HepG2 (cell line): ENCODE results near the gene FCHO2. TPM values are rescaled to one million over a fixed set of nuclear protein-coding genes. Genes with fewer than 3 reads are reported as not detected.

Source experiments
- ATAC-seq: fragments of 200-7000 bp; cut with Tn5 transposase; 3 replicates; pipeline ENCODE4 v1.9.1; 2020; ENCODE audit warnings: mild to moderate bottlenecking, moderate library complexity
- BruUV-seq: library from RNA; stranded (reverse); fragments of 400-500 nt; replicated peaks from 2 replicates; lab custom pipeline; 2021; lab: Mats Ljungman, UMichigan
- CTCF ChIA-PET: fragments of 300-600 bp; formaldehyde crosslinking; extraction: SDS; loops from one replicate; lab custom pipeline; 2021; ENCODE audit warnings: low total read pairs, inconsistent platforms, low intra/inter-chr PET ratio; lab: Yijun Ruan, JAX
- POLR2A ChIA-PET: fragments of 350-600 bp; sonication (Branson Sonifier 250); formaldehyde crosslinking; loops from one replicate; lab custom pipeline; 2020; ENCODE audit warnings: antibody characterized with exemption, inconsistent platforms; lab: Yijun Ruan, JAX
- DNase-seq: peaks from one replicate; pipeline ENCODE4 v3.0.0-alpha.2; 2015; ENCODE audit warnings: low spot score
- FAIRE-seq: peaks from 3 replicates; lab custom pipeline; 2011; peaks lifted over from hg19 to GRCh38; lab: Jason Lieb, UNC
- H2AFZ ChIP-seq: one replicate; pipeline ENCODE4 v1.6.1; 2011; ENCODE audit warnings: low read length, inconsistent platforms
- H3K27ac ChIP-seq: fragments of 300-600 bp; 3 replicates; pipeline ENCODE4 v1.8.0; 2011; ENCODE audit warnings: mixed run types, mild to moderate bottlenecking, mixed read lengths, low read length, inconsistent platforms; ENCODE audit not compliant: insufficient read depth; ENCODE audit errors: extremely low read length
- H3K27me3 ChIP-seq, 2 experiments: fragments of 200-600 bp in 1 of 2; 2 replicates in 1 of 2; 3 replicates in 1 of 2; pipeline versions ENCODE4 v1.6.0 to v1.8.0; 2011; ENCODE audit warnings: low read length in 2 of 2, mild to moderate bottlenecking in 2 of 2, moderate library complexity in 2 of 2, inconsistent platforms in 1 of 2; ENCODE audit not compliant: insufficient read depth in 2 of 2, control insufficient read depth in 1 of 2
- H3K36me3 ChIP-seq, 2 experiments: fragments of 200-600 bp in 1 of 2; replicated peaks in 1 of 2; 2 replicates in 1 of 2; 3 replicates in 1 of 2; pipeline versions ENCODE4 v1.5.1 to v1.8.0; 2011; ENCODE audit warnings: low read length in 2 of 2, inconsistent platforms in 1 of 2; ENCODE audit not compliant: insufficient read depth in 2 of 2, control insufficient read depth in 1 of 2
- H3K4me1 ChIP-seq: 2 replicates; pipeline ENCODE4 v1.5.1; 2012; ENCODE audit warnings: low read length, inconsistent platforms; ENCODE audit not compliant: insufficient read depth
- H3K4me2 ChIP-seq: 2 replicates; pipeline ENCODE4 v1.6.0; 2011; ENCODE audit warnings: low read depth, low read length, inconsistent platforms
- H3K4me3 ChIP-seq, 3 experiments: fragments of 200-600 bp in 1 of 3; sonication (generic), shearing (Covaris generic) in 1 of 3; replicated peaks in 1 of 3; 2 replicates each; pipeline ENCODE4 v1.5.1; 2011 to 2016; ENCODE audit warnings: low read length in 3 of 3, inconsistent platforms in 2 of 3, low read depth in 2 of 3, mild to moderate bottlenecking in 2 of 3, control low read depth in 1 of 3, mixed read lengths in 1 of 3; ENCODE audit not compliant: insufficient read depth in 1 of 3
- H3K79me2 ChIP-seq: one replicate; pipeline ENCODE4 v1.6.1; 2011; ENCODE audit warnings: low read length, inconsistent platforms; ENCODE audit not compliant: insufficient read depth
- H3K9ac ChIP-seq: 2 replicates; pipeline ENCODE4 v1.6.0; 2011; ENCODE audit warnings: mild to moderate bottlenecking, low read depth, low read length, inconsistent platforms; ENCODE audit not compliant: insufficient read depth
- H3K9me3 ChIP-seq: 2 replicates; pipeline ENCODE4 v1.5.1; 2012; ENCODE audit warnings: mild to moderate bottlenecking, low read length
- H4K20me1 ChIP-seq: 2 replicates; pipeline ENCODE4 v1.6.0; 2011; ENCODE audit warnings: inconsistent platforms, mild to moderate bottlenecking, low read length, moderate library complexity; ENCODE audit not compliant: insufficient read depth
- AKAP8 ChIP-seq: sonication (generic); formaldehyde crosslinking; IDR thresholded peaks from 2 replicates; pipeline ENCODE4 v1.5.1; 2020; ENCODE audit warnings: mild to moderate bottlenecking, missing genetic modification reagents
- ASH2L ChIP-seq: fragments of 300-600, 200-600 bp; sonication (generic); IDR thresholded peaks from 2 replicates; pipeline ENCODE4 v1.7.0; 2017; ENCODE audit warnings: low read depth, mild to moderate bottlenecking, moderate library complexity, mixed read lengths, low read length; ENCODE audit not compliant: insufficient read length
- FOXM1 ChIP-seq: sonication (generic); formaldehyde crosslinking; IDR thresholded peaks from 2 replicates; pipeline ENCODE4 v1.5.0; 2020; ENCODE audit warnings: missing genetic modification reagents
- HNRNPH1 ChIP-seq: fragments of 200-400 bp; formaldehyde crosslinking; optimal IDR thresholded peaks from 2 replicates; pipeline ENCODE3; 2017; ENCODE audit warnings: mild to moderate bottlenecking, low read depth, low read length
- MAF1 ChIP-seq: sonication (generic); formaldehyde crosslinking; IDR thresholded peaks from 2 replicates; pipeline ENCODE4 v1.5.0; 2020; ENCODE audit warnings: missing genetic modification reagents, borderline replicate concordance
- TSC22D2 ChIP-seq: sonication (generic); formaldehyde crosslinking; IDR thresholded peaks from 2 replicates; pipeline ENCODE4 v1.5.1; 2020; ENCODE audit warnings: missing genetic modification reagents, mild to moderate bottlenecking, borderline replicate concordance
- ZNF724P ChIP-seq: sonication (generic); formaldehyde crosslinking; IDR thresholded peaks from 2 replicates; pipeline ENCODE4 v1.8.0; 2022; ENCODE audit warnings: missing genetic modification reagents, borderline replicate concordance
- ZNF83 ChIP-seq: sonication (generic); formaldehyde crosslinking; IDR thresholded peaks from 2 replicates; pipeline ENCODE4 v1.4.0; 2020; ENCODE audit warnings: missing genetic modification reagents, mild to moderate bottlenecking, borderline replicate concordance
- WGBS: methylation state at CpG from one replicate; pipeline ENCODE4 v1.1.6; 2017; ENCODE audit warnings: low lambda C conversion rate; 5-methylcytosine and 5-hydroxymethylcytosine counted together
- in situ Hi-C: cut with HindIII; loops from 2 replicates; pipeline ENCODE4 v1.10.0; 2017; ENCODE audit warnings: low pct_unique_long_range_greater_than_20kb; ENCODE audit not compliant: extremely low pct_ligation_motif_present
- intact Hi-C: fragments of 100-400 bp; cut with micrococcal nuclease; formaldehyde crosslinking; loops from one replicate; pipeline ENCODE4 v1.10.0; 2022; ENCODE audit not compliant: unreplicated experiment
- polyA plus RNA-seq, 8 experiments: library from polyadenylated mRNA; depleted of rRNA in 3 of 8; stranded (reverse) in 7 of 8; unstranded in 1 of 8; fragments of >200 nt; fragmentation: Illumina TruSeq in 4 of 8; extraction: Trizol in 4 of 8; gene quantifications; 2 replicates each; pipeline versions ENCODE4 v1.2.1 to v1.2.3, GENCODE V29; 2011 to 2016; ENCODE audit warnings: low read depth in 4 of 8, missing spikeins in 1 of 8, mixed read lengths in 1 of 8; ENCODE audit not compliant: insufficient read depth in 1 of 8
- total RNA-seq, 5 experiments: library from RNA; depleted of rRNA; stranded (reverse); fragments of >200 nt; fragmentation: Illumina TruSeq; extraction: Trizol; gene quantifications; 2 replicates each; pipeline ENCODE4 v1.2.3, GENCODE V29; 2016; ENCODE audit warnings: low read depth in 1 of 5
- TF ChIP-seq, protein P1 (sequence below): sonication (generic); formaldehyde crosslinking; IDR thresholded peaks from 2 replicates; pipeline ENCODE4 v1.5.0; 2020; ENCODE audit warnings: mild to moderate bottlenecking, missing genetic modification reagents, borderline replicate concordance
- TF ChIP-seq, protein P2 (sequence below): sonication (generic); formaldehyde crosslinking; IDR thresholded peaks from 2 replicates; pipeline ENCODE4 v1.4.0; 2020; ENCODE audit warnings: mild to moderate bottlenecking, low read depth, missing genetic modification reagents

The FCHO2 gene
- total and polyA plus RNA-seq, 2 of the 13 experiments (the other 11 are each of a cell fraction or from before 2014, with no cell fraction given): 11.6 to 17.3 TPM

DNA sequence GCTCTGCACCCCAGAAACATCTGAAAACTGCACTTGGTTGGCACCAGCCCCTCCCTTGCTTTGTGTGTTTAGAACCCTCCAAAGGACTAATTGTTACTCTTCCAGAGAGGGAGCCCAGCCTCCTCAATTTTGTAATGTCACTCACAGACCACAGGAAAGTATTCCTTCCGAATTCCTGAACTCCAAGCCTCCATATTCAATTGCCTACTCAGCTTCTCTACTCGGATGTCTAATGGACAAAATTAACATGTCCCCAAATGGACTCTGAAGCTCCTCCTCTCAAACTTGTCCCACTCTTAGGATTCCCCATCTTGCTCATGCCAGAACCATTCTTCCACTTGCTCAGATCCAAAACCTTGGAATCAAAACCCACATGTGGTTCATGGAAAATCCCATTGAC is 160.7 kb downstream of the FCHO2 start:
- no peak for FAIRE-seq
- Histone ChIP-seq H3K36me3 (no peaks in the 10 kb centered on the region), H3K4me2 (no peak overlapping the region), H3K9ac (no peak overlapping the region), H3K79me2 (no peaks in the 10 kb centered on the region), H3K4me1 (peaks cover 6% of the 10 kb centered on the region; the same call in 1 of the 2 replicates), H2AFZ (no peak overlapping the region), H4K20me1 (no peaks in the 10 kb centered on the region), H3K27me3 (peaks cover 5 to 63% of the 10 kb centered on the region in 2 experiments), H3K9me3 (no peaks in the 10 kb centered on the region), H3K4me3 (no peak overlapping the region), H3K27ac (no peak overlapping the region)
- intact Hi-C loops: no loop called here
- WGBS: 0% methylated on average over 2 of the region's 2 CpGs
- BruUV-seq: no TSS peak
- in situ Hi-C loops: no loop called here
- no peak for TF ChIP-seq FOXM1
- TF ChIP-seq ZNF83 (CRISPR knock-in tag): no peak
- no peak for TF ChIP-seq ASH2L
- TF ChIP-seq, protein P1, sequence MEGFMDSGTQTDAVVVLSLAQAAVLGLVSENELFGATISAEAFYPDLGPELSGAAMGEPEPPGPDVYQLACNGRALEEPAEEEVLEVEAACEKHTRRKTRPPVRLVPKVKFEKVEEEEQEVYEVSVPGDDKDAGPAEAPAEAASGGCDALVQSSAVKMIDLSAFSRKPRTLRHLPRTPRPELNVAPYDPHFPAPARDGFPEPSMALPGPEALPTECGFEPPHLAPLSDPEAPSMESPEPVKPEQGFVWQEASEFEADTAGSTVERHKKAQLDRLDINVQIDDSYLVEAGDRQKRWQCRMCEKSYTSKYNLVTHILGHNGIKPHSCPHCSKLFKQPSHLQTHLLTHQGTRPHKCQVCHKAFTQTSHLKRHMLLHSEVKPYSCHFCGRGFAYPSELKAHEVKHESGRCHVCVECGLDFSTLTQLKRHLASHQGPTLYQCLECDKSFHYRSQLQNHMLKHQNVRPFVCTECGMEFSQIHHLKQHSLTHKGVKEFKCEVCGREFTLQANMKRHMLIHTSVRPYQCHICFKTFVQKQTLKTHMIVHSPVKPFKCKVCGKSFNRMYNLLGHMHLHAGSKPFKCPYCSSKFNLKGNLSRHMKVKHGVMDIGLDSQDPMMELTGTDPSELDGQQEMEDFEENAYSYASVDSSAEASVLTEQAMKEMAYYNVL: no peak
- TF ChIP-seq TSC22D2 (CRISPR knock-in tag): no peak
- TF ChIP-seq AKAP8: no peak
- no peak for TF ChIP-seq MAF1 (CRISPR knock-in tag)
- no peak for TF ChIP-seq ZNF724P (CRISPR knock-in tag)
- TF ChIP-seq, protein P2, sequence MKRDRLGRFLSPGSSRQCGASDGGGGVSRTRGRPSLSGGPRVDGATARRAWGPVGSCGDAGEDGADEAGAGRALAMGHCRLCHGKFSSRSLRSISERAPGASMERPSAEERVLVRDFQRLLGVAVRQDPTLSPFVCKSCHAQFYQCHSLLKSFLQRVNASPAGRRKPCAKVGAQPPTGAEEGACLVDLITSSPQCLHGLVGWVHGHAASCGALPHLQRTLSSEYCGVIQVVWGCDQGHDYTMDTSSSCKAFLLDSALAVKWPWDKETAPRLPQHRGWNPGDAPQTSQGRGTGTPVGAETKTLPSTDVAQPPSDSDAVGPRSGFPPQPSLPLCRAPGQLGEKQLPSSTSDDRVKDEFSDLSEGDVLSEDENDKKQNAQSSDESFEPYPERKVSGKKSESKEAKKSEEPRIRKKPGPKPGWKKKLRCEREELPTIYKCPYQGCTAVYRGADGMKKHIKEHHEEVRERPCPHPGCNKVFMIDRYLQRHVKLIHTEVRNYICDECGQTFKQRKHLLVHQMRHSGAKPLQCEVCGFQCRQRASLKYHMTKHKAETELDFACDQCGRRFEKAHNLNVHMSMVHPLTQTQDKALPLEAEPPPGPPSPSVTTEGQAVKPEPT: no peak
- no peak for TF ChIP-seq HNRNPH1
- ChIA-PET CTCF (no interaction called here), POLR2A (no interaction called here)
- no peak for DNase-seq
- no peak for ATAC-seq
